GM23248 (cell line): ENCODE results near the gene SPATC1L. TPM values are rescaled to one million over a fixed set of nuclear protein-coding genes. Genes with fewer than 3 reads are reported as not detected.

Source experiments
- DNase-seq: peaks from one replicate; pipeline ENCODE4 v3.0.0-alpha.2; 2015
- H2AFZ ChIP-seq: fragments of 200-600 bp; sonication (generic); 2 replicates; pipeline ENCODE4 v1.6.1; 2016; ENCODE audit warnings: antibody characterized with exemption
- H3F3A ChIP-seq: fragments of 200-600 bp; sonication (generic); 2 replicates; pipeline ENCODE4 v1.6.1; 2016; ENCODE audit warnings: mild to moderate bottlenecking, antibody characterized with exemption, mixed run types; ENCODE audit not compliant: insufficient read depth
- H3K27ac ChIP-seq: fragments of 200-600 bp; sonication (generic); 2 replicates; pipeline ENCODE4 v1.5.1; 2016; ENCODE audit warnings: mild to moderate bottlenecking
- H3K27me3 ChIP-seq: fragments of 200-600 bp; sonication (generic); replicated peaks from 2 replicates; pipeline ENCODE4 v1.6.1; 2016; ENCODE audit warnings: mild to moderate bottlenecking; ENCODE audit not compliant: insufficient read depth
- H3K36me3 ChIP-seq: fragments of 200-600 bp; sonication (generic); 2 replicates; pipeline ENCODE4 v1.6.1; 2016; ENCODE audit warnings: low read depth, mild to moderate bottlenecking
- H3K4me1 ChIP-seq: fragments of 200-600 bp; sonication (generic); 2 replicates; pipeline ENCODE4 v1.6.1; 2016; ENCODE audit warnings: mild to moderate bottlenecking; ENCODE audit not compliant: insufficient read depth
- H3K4me2 ChIP-seq: fragments of 200-600 bp; sonication (generic); one replicate; pipeline ENCODE4 v1.6.1; 2016; ENCODE audit warnings: mild to moderate bottlenecking; ENCODE audit not compliant: unreplicated experiment
- H3K4me3 ChIP-seq: fragments of 200-600 bp; sonication (generic); 2 replicates; pipeline ENCODE4 v1.5.1; 2016; ENCODE audit warnings: mild to moderate bottlenecking
- H3K79me2 ChIP-seq: fragments of 200-600 bp; sonication (generic); 2 replicates; pipeline ENCODE4 v1.6.1; 2016; ENCODE audit warnings: mild to moderate bottlenecking; ENCODE audit not compliant: insufficient read depth
- H3K9ac ChIP-seq: fragments of 200-600 bp; sonication (generic); 2 replicates; pipeline ENCODE4 v1.6.1; 2016; ENCODE audit warnings: mild to moderate bottlenecking
- H3K9me2 ChIP-seq: fragments of 200-600 bp; sonication (generic); 2 replicates; pipeline ENCODE4 v1.6.1; 2016; ENCODE audit warnings: mixed run types, mild to moderate bottlenecking, moderate library complexity; ENCODE audit not compliant: insufficient read depth
- H3K9me3 ChIP-seq: fragments of 200-600 bp; sonication (generic); one replicate; pipeline ENCODE4 v1.6.1; 2017; ENCODE audit warnings: low read depth
- H4K20me1 ChIP-seq: fragments of 200-600 bp; sonication (generic); 2 replicates; pipeline ENCODE4 v1.6.0; 2016; ENCODE audit not compliant: insufficient read depth
- EZH2 ChIP-seq: fragments of 200-600 bp; sonication (generic); IDR thresholded peaks from 2 replicates; pipeline ENCODE4 v1.6.1; 2018; ENCODE audit warnings: antibody characterized with exemption, mild to moderate bottlenecking; ENCODE audit not compliant: insufficient read depth, poor library complexity, severe bottlenecking
- EZH2phosphoT487 ChIP-seq: fragments of 200-600 bp; sonication (generic); IDR thresholded peaks from 2 replicates; pipeline ENCODE4 v1.6.1; 2018; ENCODE audit warnings: antibody characterized with exemption, moderate library complexity, mild to moderate bottlenecking, low read depth; ENCODE audit not compliant: insufficient read depth
- WGBS, 2 experiments: methylation state at CpG; one replicate each; pipeline ENCODE4 v1.1.6; 2015 to 2017; ENCODE audit warnings: low lambda C conversion rate in 2 of 2, low coverage in 1 of 2; ENCODE audit errors: missing lambda C conversion rate in 2 of 2; 5-methylcytosine and 5-hydroxymethylcytosine counted together
- in situ Hi-C: fragments of 300-500 bp; cut with MboI; formaldehyde crosslinking; loops from 2 replicates; pipeline ENCODE4 v1.15.0; 2020
- polyA plus RNA-seq: library from polyadenylated mRNA; unstranded; fragments of >200 nt; fragmentation: Nextera tagmentation; extraction: Ambion mirVana; gene quantifications from 2 replicates; pipeline ENCODE4 v1.2.1, GENCODE V29; 2016
- total RNA-seq: library from RNA; depleted of rRNA; stranded (reverse); fragments of >200 nt; shearing (Covaris generic); gene quantifications from 2 replicates; pipeline ENCODE4 v1.2.3, GENCODE V29; 2014

SPATC1L gene
- total and polyA plus RNA-seq, 2 experiments from 2014 or later, result 5.2 to 15.7 TPM

- no peak overlapping the region for H3K9ac ChIP-seq
- H2AFZ ChIP-seq, result no peak overlapping the region
- H3K27me3 ChIP-seq, result no peaks in the 10 kb centered on the region
- WGBS, 2 experiments, result 79 to 82% methylated on average over 25 to 30 of the region's 32 CpGs
- peaks cover 55% of the 10 kb centered on the region for H3F3A ChIP-seq
- peaks cover 30% of the 10 kb centered on the region; the same call in 1 of the 2 replicates for H3K36me3 ChIP-seq
- H3K27ac ChIP-seq, result no peak overlapping the region
- no peak overlapping the region for H3K4me3 ChIP-seq
- DNase-seq, result no peak
- H3K4me2 ChIP-seq, result no peak overlapping the region
- TF ChIP-seq EZH2phosphoT487 (no peak), EZH2 (no peak)
- H4K20me1 ChIP-seq, result no peaks in the 10 kb centered on the region
- no peaks in the 10 kb centered on the region for H3K9me3 ChIP-seq
- peaks cover 14% of the 10 kb centered on the region; the same call in 1 of the 2 replicates for H3K79me2 ChIP-seq
- no peaks in the 10 kb centered on the region for H3K9me2 ChIP-seq
- in situ Hi-C loops, result no loop called here
- H3K4me1 ChIP-seq, result peaks cover 13% of the 10 kb centered on the region
Observed at GRCh38 chr21:46126309-46127238, 57.7 kb downstream of the SPATC1L start.

- Histone ChIP-seq H3K36me3 (peaks cover 33% of the 10 kb centered on the region; the same call in 1 of the 2 replicates), H3K4me3 (no peak overlapping the region), H2AFZ (no peak overlapping the region), H3K9me3 (no peaks in the 10 kb centered on the region), H3K4me2 (no peak overlapping the region), H3K27ac (no peak overlapping the region), H3K27me3 (no peaks in the 10 kb centered on the region), H4K20me1 (no peaks in the 10 kb centered on the region), H3F3A (peaks cover 54% of the 10 kb centered on the region), H3K79me2 (peaks cover 14% of the 10 kb centered on the region; the same call in 1 of the 2 replicates), H3K9ac (no peak overlapping the region), H3K9me2 (no peaks in the 10 kb centered on the region), H3K4me1 (peaks cover 19% of the 10 kb centered on the region)
- TF ChIP-seq EZH2phosphoT487 (no peak), EZH2 (no peak)
- in situ Hi-C loops, result no loop called here
- no peak for DNase-seq
- 88 to 89% methylated on average over 43 to 47 of the region's 47 CpGs for WGBS, 2 experiments
Observed at GRCh38 chr21:46125846-46126301, 58.4 kb downstream of the SPATC1L start.

- Histone ChIP-seq H3K4me1 (peaks cover 20% of the 10 kb centered on the region), H3K9ac (no peak overlapping the region), H4K20me1 (no peaks in the 10 kb centered on the region), H3K79me2 (peaks cover 14% of the 10 kb centered on the region; the same call in 1 of the 2 replicates), H3K4me2 (no peak overlapping the region), H3K36me3 (peaks cover 33% of the 10 kb centered on the region; the same call in 1 of the 2 replicates), H3K9me3 (no peaks in the 10 kb centered on the region), H3K27me3 (no peaks in the 10 kb centered on the region), H3F3A (peaks cover 55% of the 10 kb centered on the region), H3K9me2 (no peaks in the 10 kb centered on the region), H2AFZ (no peak overlapping the region), H3K27ac (no peak overlapping the region), H3K4me3 (no peak overlapping the region)
- 81 to 86% methylated on average over 29 to 49 of the region's 49 CpGs for WGBS, 2 experiments
- no peak for DNase-seq
- in situ Hi-C loops, result no loop called here
- TF ChIP-seq EZH2phosphoT487 (no peak), EZH2 (no peak)
Observed at GRCh38 chr21:46124926-46125845, 59.1 kb downstream of the SPATC1L start.
